ENCODE data around the gene MAP4.
"Not testable (repeated sequence)": the region's sequence is repeated elsewhere in the genome, so short reads cannot be mapped to it uniquely, and the experiment has no call there.

Gene MAP4

DNA sequence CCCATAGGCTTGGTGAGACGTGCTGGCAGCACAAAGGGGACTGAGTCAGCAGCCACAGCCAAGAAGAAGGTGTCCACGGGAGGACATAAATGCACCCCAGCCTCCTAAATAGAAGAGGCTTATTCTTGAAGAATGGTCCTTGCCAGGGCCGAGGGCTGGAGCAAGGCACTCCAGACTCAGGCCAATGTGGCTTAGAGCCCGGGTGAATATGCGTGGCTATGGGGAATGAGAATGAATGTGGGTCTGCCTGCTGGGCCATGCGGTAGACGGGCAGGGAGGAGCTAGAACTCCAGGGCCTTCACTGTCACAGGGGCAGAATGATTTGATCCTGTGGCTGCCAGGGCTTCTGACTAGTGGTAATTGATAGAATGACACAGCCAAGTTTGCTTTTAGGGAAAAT, 179.2 kb downstream of the MAP4 start:
- no peak for DNase-seq

DNA sequence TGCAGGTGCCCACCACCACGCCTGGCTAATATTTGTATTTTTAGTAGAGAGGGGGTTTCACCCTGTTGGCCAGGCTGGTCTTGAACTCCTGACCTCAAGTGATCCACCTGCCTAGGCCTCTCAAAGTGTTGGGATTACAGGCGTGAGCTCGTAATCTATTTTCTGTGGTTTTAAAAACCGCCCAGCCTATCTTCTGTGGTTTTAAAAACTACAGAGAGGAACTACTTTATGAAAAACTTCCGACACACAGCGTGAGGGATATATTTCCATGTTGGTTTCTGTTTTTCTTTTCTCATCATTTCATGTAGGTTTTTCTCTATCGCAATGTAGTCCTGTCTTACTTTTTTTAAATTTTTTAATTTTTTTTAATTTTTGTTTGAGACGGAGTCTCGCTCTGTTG, 186.7 kb downstream of the MAP4 start:
- DNase-seq = not testable (repeated sequence)

DNA sequence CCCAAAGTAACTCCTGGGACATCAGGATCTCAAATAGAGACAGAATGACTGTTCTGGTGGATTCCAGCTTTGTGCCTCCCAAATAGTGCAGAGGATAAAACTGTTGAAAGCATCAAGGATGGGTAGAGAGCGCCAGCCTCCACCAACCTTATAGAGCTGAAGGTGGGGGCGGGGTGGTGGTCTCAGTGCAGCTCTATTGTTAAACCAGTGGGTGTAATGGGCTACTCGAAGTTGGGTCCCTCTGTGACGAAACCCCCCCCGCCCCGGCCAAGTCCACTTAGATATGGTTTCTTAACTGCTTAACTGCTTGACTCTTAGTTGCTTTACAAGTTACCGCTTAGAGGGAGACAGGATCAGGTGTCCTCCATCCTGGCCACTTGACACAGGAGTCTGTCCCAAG, 190.6 kb downstream of the MAP4 start:
- DNase-seq = no peak

DNA sequence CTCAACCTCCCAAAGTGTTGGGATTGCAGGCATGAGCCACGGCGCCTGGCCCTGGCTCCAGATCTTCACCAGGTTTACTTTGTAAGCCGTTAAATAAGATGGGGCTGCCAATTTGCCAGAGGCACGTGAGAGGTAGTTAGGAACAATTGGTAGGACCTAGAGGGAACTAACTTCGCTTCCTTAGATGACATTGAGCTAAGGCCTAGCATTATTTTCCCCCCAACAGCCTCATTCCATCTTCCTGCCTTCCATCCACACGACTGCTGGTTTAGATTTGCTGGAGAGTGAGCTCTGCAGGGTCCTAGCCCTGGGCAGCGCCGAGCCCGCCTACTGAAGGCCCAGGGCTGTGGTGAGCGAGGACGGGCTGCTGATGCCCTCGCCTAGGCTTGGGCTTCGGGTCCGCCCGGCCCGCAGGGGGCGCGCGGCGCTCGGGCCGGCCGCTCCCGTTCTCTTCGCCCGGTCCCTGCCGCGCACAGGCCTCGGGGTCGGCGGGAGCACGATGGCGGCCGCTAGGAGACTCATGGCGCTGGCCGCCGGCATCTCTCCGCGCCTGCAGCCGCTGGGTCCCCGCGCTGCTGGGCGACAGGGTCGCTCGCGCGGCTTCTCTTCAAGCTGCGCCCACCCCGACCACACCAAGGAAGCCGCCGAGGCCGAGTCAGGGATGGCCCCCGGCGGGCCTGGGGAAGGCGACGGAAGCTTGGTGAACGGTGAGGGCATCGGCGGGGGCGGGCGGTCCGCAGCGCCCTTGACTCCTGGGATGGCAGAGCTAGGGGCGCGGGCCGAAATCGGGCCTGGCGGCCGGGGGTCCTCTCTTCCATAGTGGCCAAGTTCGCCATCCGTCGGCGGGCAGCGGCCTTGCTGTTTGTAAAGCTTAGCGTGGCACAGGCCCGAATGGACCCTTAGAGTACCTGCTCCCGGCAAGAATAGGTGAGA, 191.4 kb downstream of the MAP4 start:
- DNase-seq = no peak

DNA sequence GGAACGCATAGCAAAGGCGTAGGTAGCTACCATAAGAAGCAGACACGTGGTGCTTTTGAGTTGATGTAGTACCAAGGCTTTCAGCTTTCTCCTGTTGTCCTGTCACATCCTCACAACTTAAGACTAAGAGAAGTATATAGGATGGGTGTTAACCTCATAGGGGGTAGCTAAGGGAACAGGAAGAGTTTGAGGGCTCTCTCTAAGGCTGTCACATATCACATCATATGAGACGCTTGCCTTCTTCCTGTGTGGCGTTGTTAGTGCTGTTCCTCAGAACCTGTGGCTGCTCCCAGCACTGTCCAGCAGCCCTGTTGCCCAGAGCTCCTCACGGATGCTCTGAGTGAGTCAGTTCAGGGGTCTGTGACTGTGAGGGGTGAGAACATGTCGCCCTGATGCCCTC, 198.6 kb downstream of the MAP4 start:
- no peak for DNase-seq

DNA sequence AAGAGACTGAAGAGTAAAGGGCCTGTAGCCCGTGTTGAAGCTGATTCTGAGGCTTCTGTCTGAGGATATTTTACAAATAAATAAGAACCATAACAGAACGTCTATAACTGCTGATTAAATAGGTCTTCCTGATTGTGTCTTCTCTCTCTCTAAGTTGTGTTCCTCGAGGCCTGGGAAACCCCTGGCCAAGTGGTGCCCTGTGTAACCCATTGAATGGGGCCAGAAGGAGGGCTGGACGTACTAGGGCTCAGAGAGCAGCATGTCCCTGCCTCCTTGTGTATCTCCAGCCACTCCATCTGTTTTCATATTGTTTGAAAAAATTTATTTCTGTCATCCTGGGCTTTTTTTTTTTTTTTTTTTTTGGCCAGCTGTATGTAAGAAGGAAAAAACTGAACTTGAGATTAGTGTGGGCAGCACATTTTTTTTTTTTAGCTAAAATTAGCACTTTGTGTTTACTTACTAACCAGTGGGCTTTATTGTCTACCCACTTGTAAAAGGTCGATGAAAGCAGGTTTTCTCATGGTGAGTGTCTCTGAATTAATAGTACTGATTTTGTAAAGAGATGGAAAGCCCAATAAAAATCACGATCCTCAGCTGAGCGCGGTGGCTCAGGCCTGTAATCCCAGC, 202.6 kb downstream of the MAP4 start:
- no peak for DNase-seq

DNA sequence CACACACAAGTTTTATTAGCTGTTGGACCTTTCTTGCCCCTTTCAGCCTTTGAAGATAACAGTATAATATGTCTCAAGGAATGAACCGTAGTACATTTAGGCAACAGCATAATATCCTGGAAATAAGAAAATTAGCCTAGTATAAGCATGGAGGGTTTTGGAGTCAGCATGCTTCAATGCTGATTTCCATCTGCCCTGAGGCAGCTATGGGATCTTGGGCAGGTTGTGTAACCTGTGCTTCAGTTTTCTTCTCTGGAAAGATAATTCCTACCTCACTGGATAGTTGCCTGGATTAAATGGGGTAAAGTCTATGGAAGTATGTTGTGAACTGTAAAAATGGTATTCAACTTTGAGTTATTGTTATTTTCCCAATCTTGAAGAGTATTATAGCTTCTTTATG, 211.6 kb downstream of the MAP4 start:
- no peak for DNase-seq

DNA sequence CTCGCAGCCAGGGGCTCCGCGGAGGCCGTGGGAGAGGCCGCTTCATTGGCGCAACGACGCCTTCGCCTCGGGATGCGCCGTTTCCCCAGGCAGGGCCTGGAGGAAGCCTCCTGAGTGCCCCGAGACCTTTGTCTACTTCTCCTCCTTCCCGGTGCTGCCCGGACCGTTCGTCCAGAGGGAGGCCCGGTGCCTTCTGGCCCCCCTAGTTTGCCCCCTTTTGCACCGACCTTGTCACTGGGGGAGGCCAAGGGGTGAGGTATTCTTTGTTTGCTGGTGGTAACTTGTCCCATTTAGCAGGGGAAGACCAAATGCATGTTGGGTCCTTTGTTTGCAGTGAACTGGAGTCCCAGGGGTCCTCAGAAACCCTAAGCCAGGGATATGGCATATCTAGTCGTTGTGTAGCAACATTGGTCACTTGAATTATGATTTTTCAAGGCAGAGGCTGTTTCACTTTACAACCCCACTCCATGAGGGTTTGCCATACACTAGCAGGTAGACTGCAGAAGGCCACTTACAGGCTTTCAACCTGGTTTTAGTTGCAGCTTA, 212.7 kb downstream of the MAP4 start:
- no peak for DNase-seq

DNA sequence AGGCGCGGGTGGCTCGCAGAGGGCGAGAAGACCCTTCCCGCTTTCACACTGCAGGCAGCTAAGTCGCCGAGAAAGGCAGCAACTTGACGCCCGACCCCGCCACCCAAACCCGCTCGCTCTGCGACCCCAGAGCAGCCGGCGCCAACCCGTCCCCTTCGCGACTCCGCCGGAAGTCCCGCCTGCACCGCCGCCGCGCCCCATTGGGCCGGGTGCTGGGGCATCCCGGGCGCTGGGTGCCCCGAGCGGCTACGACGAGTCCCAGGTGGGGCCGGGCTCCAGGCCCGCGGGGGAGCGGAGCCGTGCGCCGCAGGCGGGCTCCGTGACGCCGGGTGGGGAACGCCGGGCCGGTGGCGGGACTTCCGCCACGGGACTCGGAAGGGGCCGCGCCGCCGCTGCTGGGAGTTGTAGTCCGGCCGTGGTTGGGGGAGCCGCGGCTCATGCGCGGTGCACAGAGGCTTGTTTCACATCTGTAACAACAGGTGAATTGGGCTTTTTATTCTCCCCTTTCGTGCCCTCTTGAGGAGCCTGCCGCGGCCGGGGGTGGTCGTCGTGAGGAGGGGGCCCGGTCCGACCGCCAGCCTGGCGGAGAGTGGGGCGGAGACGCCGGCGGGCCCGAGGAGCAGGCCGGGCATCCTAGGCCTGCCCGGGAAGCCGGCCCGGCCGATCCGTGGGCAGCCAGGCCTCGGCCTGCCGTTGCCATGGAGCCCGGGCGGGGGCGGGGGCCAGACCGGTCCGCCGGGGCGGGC, 213.3 kb downstream of the MAP4 start, which contains the start of gene DHX30:
DHX30 (plus strand) TSS at position 405 of the 746 bp plus-strand sequence. CDS start 7,546 bp downstream, outside the sequence.
- peak; percentile 23 for DNase-seq
